Stimulated activated CD8-positive, alpha-beta memory T cell treated with anti-CD3 and anti-CD28 coated beads, Interleukin-12 subunit alpha, Interleukin-12 subunit beta, amount 100 ng/mL, for 4 hours (primary cell): ENCODE data around the gene NSMCE1.
"Not testable (repeated sequence)": the region's sequence is repeated elsewhere in the genome, so short reads cannot be mapped to it uniquely, and the experiment has no call there.

Source experiments
- DNase-seq: peaks from one replicate; pipeline ENCODE4 v3.0.0-alpha.2; 2020; ENCODE audit warnings: low read depth

Gene NSMCE1

GRCh38 chr16:27215660-27216059 lies 52.9 kb downstream of the NSMCE1 start:
- DNase-seq = no peak

GRCh38 chr16:27214084-27214961 lies 54.2 kb downstream of the NSMCE1 start:
- no peak for DNase-seq

GRCh38 chr16:27211026-27211425 lies 57.5 kb downstream of the NSMCE1 start:
- no peak for DNase-seq

GRCh38 chr16:27210174-27210573 lies 58.4 kb downstream of the NSMCE1 start:
- DNase-seq = no peak

GRCh38 chr16:27209591-27209990 lies 59.0 kb downstream of the NSMCE1 start:
- no peak for DNase-seq

GRCh38 chr16:27208796-27209195 lies 59.8 kb downstream of the NSMCE1 start:
- DNase-seq = no peak

GRCh38 chr16:27208081-27208680 lies 60.4 kb downstream of the NSMCE1 start:
- no peak for DNase-seq

GRCh38 chr16:27207121-27207520 lies 61.5 kb downstream of the NSMCE1 start:
- not testable (repeated sequence) for DNase-seq

GRCh38 chr16:27205423-27206065 lies 63.0 kb downstream of the NSMCE1 start:
- no peak for DNase-seq

GRCh38 chr16:27204312-27204915 lies 64.2 kb downstream of the NSMCE1 start:
- no peak for DNase-seq

- peak; percentile 99 for DNase-seq
Measured at GRCh38 chr16:27203507-27204311, 64.9 kb downstream of the NSMCE1 start, which contains the start of gene KDM8. KDM8 (plus strand) TSS chr16:27203526; CDS start chr16:27210124, 6,598 bp downstream.

- no peak for DNase-seq
Measured at GRCh38 chr16:27202923-27203506, 65.6 kb downstream of the NSMCE1 start.

GRCh38 chr16:27200914-27201313 lies 67.7 kb downstream of the NSMCE1 start:
- DNase-seq = not testable (repeated sequence)

- no peak for DNase-seq
Measured at GRCh38 chr16:27199736-27200135, 68.8 kb downstream of the NSMCE1 start.

- DNase-seq = no peak
Measured at GRCh38 chr16:27199235-27199586, 69.4 kb downstream of the NSMCE1 start.

- no peak for DNase-seq
Measured at GRCh38 chr16:27198451-27199234, 69.9 kb downstream of the NSMCE1 start.

GRCh38 chr16:27197004-27197403 lies 71.6 kb downstream of the NSMCE1 start:
- DNase-seq = no peak

GRCh38 chr16:27195941-27196595 lies 72.5 kb downstream of the NSMCE1 start:
- DNase-seq = no peak

- DNase-seq = no peak
Measured at GRCh38 chr16:27195076-27195741, 73.4 kb downstream of the NSMCE1 start.
